GM23338 (cell line): Measurements from ENCODE around the gene SSH2. TPM values are rescaled to one million over a fixed set of nuclear protein-coding genes. Genes with fewer than 3 reads are reported as not detected.

ENCODE experiments used
- ATAC-seq: fragments of 200-7000 bp; cut with Tn5 transposase; 3 replicates; pipeline ENCODE4 v1.9.1; 2020
- DNase-seq: peaks from one replicate; pipeline ENCODE4 v3.0.0-alpha.2; 2015; ENCODE audit warnings: low spot score
- H2AFZ ChIP-seq: fragments of 200-600 bp; sonication (generic); 2 replicates; pipeline ENCODE4 v1.8.0; 2016; ENCODE audit warnings: antibody characterized with exemption, mild to moderate bottlenecking, moderate library complexity
- H3F3A ChIP-seq: fragments of 200-600 bp; sonication (generic); replicated peaks from 2 replicates; pipeline ENCODE4 v1.8.0; 2017; ENCODE audit warnings: antibody characterized with exemption, mixed run types, low read depth
- H3K27ac ChIP-seq: fragments of 200-600 bp; sonication (generic); 2 replicates; pipeline ENCODE4 v1.6.1; 2016; ENCODE audit warnings: low read depth
- H3K27me3 ChIP-seq: fragments of 200-600 bp; sonication (generic); 2 replicates; pipeline ENCODE4 v1.8.0; 2016; ENCODE audit warnings: mild to moderate bottlenecking, mixed run types, moderate library complexity; ENCODE audit not compliant: insufficient read depth
- H3K36me3 ChIP-seq: fragments of 200-600 bp; sonication (generic); 2 replicates; pipeline ENCODE4 v1.8.0; 2016; ENCODE audit warnings: mild to moderate bottlenecking; ENCODE audit not compliant: insufficient read depth
- H3K4me1 ChIP-seq: fragments of 200-600 bp; sonication (generic); 2 replicates; pipeline ENCODE4 v1.8.0; 2016; ENCODE audit warnings: mild to moderate bottlenecking, moderate library complexity; ENCODE audit not compliant: insufficient read depth
- H3K4me2 ChIP-seq: fragments of 200-600 bp; sonication (generic); 2 replicates; pipeline ENCODE4 v1.7.1; 2017; ENCODE audit warnings: mixed run types
- H3K4me3 ChIP-seq: fragments of 200-600 bp; sonication (generic); 2 replicates; pipeline ENCODE4 v1.6.1; 2016; ENCODE audit warnings: mixed run types
- H3K79me2 ChIP-seq: fragments of 200-600 bp; sonication (generic); replicated peaks from 2 replicates; pipeline ENCODE4 v1.8.0; 2017; ENCODE audit warnings: mild to moderate bottlenecking; ENCODE audit not compliant: insufficient read depth
- H3K9me2 ChIP-seq: fragments of 200-600 bp; sonication (generic); 2 replicates; pipeline ENCODE4 v1.8.0; 2017; ENCODE audit not compliant: insufficient read depth
- H4K20me1 ChIP-seq: fragments of 200-600 bp; sonication (generic); replicated peaks from 2 replicates; pipeline ENCODE4 v1.8.0; 2017; ENCODE audit warnings: mild to moderate bottlenecking; ENCODE audit not compliant: insufficient read depth
- H3K27ac Mint-ChIP-seq: 2 replicates; pipeline ENCODE4 v1.8.0; 2020; ENCODE audit warnings: inconsistent platforms, mild to moderate bottlenecking, moderate library complexity, mixed read lengths
- H3K27me3 Mint-ChIP-seq: 3 replicates; pipeline ENCODE4 v1.8.0; 2022; ENCODE audit warnings: low read depth, mild to moderate bottlenecking, moderate library complexity, mixed read lengths, inconsistent platforms; ENCODE audit not compliant: insufficient read depth, poor library complexity
- H3K36me3 Mint-ChIP-seq: 3 replicates; pipeline ENCODE4 v1.8.0; 2021; ENCODE audit warnings: low read depth, mild to moderate bottlenecking, inconsistent platforms, moderate library complexity, mixed read lengths
- H3K4me1 Mint-ChIP-seq: 3 replicates; pipeline ENCODE4 v1.8.0; 2020; ENCODE audit warnings: mild to moderate bottlenecking, inconsistent platforms, mixed read lengths
- H3K4me3 Mint-ChIP-seq: 3 replicates; pipeline ENCODE4 v1.8.0; 2021; ENCODE audit warnings: moderate library complexity, mild to moderate bottlenecking, inconsistent platforms, mixed read lengths
- H3K9me3 Mint-ChIP-seq: 3 replicates; pipeline ENCODE4 v1.8.0; 2020; ENCODE audit warnings: moderate library complexity, mild to moderate bottlenecking, inconsistent platforms, mixed read lengths
- CREB1 ChIP-seq: fragments of 250-450 bp; sonication (Bioruptor Pico); IDR thresholded peaks from 2 replicates; pipeline ENCODE4 v1.5.0; 2020; ENCODE audit warnings: low read depth, mild to moderate bottlenecking, moderate library complexity
- EZH2 ChIP-seq: fragments of 200-600 bp; sonication (generic); IDR thresholded peaks from one replicate; pipeline ENCODE4 v1.8.0; 2017; ENCODE audit warnings: antibody characterized with exemption, mild to moderate bottlenecking, low read depth; ENCODE audit not compliant: unreplicated experiment
- JUNB ChIP-seq: IDR thresholded peaks from one replicate; pipeline ENCODE4 v1.6.1; 2016; ENCODE audit warnings: antibody characterized with exemption; ENCODE audit not compliant: unreplicated experiment
- NANOG ChIP-seq: IDR thresholded peaks from 2 replicates; pipeline ENCODE4 v1.6.1; 2016; ENCODE audit warnings: antibody characterized with exemption, borderline replicate concordance
- POLR2AphosphoS5 ChIP-seq: IDR thresholded peaks from 2 replicates; pipeline ENCODE4 v1.6.1; 2016; ENCODE audit warnings: antibody characterized with exemption, low read depth
- STAT1 ChIP-seq: IDR thresholded peaks from one replicate; pipeline ENCODE4 v1.6.1; 2016; ENCODE audit warnings: antibody characterized with exemption; ENCODE audit not compliant: unreplicated experiment
- ZNF114 ChIP-seq: fragments of 250-450 bp; sonication (Bioruptor Pico); IDR thresholded peaks from 2 replicates; pipeline ENCODE4 v1.5.0; 2020; ENCODE audit warnings: mild to moderate bottlenecking, moderate library complexity
- ZNF331 ChIP-seq: fragments of 250-450 bp; sonication (Bioruptor Pico); IDR thresholded peaks from 2 replicates; pipeline ENCODE4 v1.5.0; 2020; ENCODE audit warnings: low read depth, mild to moderate bottlenecking, moderate library complexity
- polyA plus RNA-seq: library from polyadenylated mRNA; unstranded; fragments of >200 nt; fragmentation: Nextera tagmentation; extraction: Ambion mirVana; gene quantifications from 2 replicates; pipeline ENCODE4 v1.2.1, GENCODE V29; 2016
- total RNA-seq: library from RNA; depleted of rRNA; stranded (reverse); fragments of >200 nt; shearing (Covaris generic); gene quantifications from 2 replicates; pipeline ENCODE4 v1.2.3, GENCODE V29; 2014
- TF ChIP-seq, protein P1 (sequence below): fragments of 250-450 bp; sonication (Bioruptor Pico); IDR thresholded peaks from 2 replicates; pipeline ENCODE4 v1.5.0; 2020; ENCODE audit warnings: mild to moderate bottlenecking, moderate library complexity
- TF ChIP-seq, protein P2 (sequence below): IDR thresholded peaks from one replicate; pipeline ENCODE4 v1.6.1; 2018; ENCODE audit warnings: antibody characterized with exemption; ENCODE audit not compliant: unreplicated experiment
- TF ChIP-seq, protein P3 (sequence below), 2 experiments: fragments of 200-600 bp in 1 of 2; sonication (generic) in 1 of 2; conservative IDR thresholded peaks; 2 replicates each; pipeline versions ENCODE4 v1.5.1 to v1.6.1; 2016 to 2017; ENCODE audit warnings: antibody characterized with exemption in 2 of 2, low read depth in 2 of 2, mild to moderate bottlenecking in 2 of 2, moderate library complexity in 1 of 2

Gene SSH2
- total and polyA plus RNA-seq, 2 experiments from 2014 or later, result 9.9 to 12.1 TPM

DNA sequence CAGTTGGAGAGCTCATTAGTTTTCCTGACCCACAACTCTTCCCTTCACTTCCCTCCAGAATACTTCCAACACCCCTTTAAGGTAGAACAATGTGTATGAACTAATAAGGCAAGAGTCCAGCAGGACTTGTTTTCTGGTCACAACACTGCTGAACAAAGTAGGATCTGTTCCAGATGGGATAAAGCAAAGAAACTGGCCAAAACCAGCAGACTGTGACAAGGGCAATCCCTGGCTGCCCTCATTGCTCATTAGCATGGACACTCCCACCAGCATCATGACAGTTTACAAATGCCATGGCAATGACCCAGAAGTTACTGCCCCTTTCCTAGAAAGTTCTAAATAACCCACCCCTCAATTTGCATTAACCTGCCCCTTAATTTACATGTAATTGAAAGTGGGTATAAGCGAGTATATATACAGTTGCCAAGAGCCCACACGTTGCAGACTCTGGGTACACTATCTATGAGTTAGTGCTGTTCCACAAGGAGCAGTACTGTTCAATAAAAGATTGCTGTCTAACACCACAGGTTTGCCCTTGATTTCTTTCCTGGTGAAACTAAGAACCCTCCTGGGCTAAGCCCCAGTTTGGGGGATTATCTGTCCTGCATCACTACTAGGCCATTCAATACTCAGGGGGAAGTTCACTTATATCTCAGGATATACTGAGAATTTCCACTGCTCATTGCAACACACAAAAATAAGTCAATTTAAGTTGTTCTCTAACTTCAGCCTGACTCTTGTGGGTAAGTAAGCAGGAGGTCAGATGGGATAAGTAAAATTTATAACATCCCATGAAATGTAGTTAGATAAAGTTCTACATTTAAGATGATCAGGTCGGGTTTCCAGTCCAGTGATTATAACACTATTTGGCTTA, 82.3 kb downstream of the SSH2 start:
- H3K4me3 ChIP-seq, result no peak overlapping the region
- H3K4me3 Mint-ChIP-seq, result no peak overlapping the region
- ATAC-seq (peak; percentile 34; the same call in 1 of the 3 replicates), DNase-seq (peak; percentile 38)
- 0 out of 2 replicates have a peak, but pooled peaks cover 12% of the 10 kb centered on the region for H3K4me1 ChIP-seq
- H3K9me3 Mint-ChIP-seq, result no peaks in the 10 kb centered on the region
- H3F3A ChIP-seq, result no peaks in the 10 kb centered on the region
- no peaks in the 10 kb centered on the region for H3K36me3 Mint-ChIP-seq
- no peaks in the 10 kb centered on the region for H3K79me2 ChIP-seq
- no peaks in the 10 kb centered on the region for H3K9me2 ChIP-seq
- H3K4me1 Mint-ChIP-seq, result peaks cover 10% of the 10 kb centered on the region
- no peak overlapping the region for H3K27ac ChIP-seq
- H3K36me3 ChIP-seq, result no peaks in the 10 kb centered on the region
- no peaks in the 10 kb centered on the region for H3K27me3 ChIP-seq
- no peak overlapping the region for H3K4me2 ChIP-seq
- no peak for TF ChIP-seq ZNF114 (CRISPR knock-in tag)
- TF ChIP-seq, protein P1, sequence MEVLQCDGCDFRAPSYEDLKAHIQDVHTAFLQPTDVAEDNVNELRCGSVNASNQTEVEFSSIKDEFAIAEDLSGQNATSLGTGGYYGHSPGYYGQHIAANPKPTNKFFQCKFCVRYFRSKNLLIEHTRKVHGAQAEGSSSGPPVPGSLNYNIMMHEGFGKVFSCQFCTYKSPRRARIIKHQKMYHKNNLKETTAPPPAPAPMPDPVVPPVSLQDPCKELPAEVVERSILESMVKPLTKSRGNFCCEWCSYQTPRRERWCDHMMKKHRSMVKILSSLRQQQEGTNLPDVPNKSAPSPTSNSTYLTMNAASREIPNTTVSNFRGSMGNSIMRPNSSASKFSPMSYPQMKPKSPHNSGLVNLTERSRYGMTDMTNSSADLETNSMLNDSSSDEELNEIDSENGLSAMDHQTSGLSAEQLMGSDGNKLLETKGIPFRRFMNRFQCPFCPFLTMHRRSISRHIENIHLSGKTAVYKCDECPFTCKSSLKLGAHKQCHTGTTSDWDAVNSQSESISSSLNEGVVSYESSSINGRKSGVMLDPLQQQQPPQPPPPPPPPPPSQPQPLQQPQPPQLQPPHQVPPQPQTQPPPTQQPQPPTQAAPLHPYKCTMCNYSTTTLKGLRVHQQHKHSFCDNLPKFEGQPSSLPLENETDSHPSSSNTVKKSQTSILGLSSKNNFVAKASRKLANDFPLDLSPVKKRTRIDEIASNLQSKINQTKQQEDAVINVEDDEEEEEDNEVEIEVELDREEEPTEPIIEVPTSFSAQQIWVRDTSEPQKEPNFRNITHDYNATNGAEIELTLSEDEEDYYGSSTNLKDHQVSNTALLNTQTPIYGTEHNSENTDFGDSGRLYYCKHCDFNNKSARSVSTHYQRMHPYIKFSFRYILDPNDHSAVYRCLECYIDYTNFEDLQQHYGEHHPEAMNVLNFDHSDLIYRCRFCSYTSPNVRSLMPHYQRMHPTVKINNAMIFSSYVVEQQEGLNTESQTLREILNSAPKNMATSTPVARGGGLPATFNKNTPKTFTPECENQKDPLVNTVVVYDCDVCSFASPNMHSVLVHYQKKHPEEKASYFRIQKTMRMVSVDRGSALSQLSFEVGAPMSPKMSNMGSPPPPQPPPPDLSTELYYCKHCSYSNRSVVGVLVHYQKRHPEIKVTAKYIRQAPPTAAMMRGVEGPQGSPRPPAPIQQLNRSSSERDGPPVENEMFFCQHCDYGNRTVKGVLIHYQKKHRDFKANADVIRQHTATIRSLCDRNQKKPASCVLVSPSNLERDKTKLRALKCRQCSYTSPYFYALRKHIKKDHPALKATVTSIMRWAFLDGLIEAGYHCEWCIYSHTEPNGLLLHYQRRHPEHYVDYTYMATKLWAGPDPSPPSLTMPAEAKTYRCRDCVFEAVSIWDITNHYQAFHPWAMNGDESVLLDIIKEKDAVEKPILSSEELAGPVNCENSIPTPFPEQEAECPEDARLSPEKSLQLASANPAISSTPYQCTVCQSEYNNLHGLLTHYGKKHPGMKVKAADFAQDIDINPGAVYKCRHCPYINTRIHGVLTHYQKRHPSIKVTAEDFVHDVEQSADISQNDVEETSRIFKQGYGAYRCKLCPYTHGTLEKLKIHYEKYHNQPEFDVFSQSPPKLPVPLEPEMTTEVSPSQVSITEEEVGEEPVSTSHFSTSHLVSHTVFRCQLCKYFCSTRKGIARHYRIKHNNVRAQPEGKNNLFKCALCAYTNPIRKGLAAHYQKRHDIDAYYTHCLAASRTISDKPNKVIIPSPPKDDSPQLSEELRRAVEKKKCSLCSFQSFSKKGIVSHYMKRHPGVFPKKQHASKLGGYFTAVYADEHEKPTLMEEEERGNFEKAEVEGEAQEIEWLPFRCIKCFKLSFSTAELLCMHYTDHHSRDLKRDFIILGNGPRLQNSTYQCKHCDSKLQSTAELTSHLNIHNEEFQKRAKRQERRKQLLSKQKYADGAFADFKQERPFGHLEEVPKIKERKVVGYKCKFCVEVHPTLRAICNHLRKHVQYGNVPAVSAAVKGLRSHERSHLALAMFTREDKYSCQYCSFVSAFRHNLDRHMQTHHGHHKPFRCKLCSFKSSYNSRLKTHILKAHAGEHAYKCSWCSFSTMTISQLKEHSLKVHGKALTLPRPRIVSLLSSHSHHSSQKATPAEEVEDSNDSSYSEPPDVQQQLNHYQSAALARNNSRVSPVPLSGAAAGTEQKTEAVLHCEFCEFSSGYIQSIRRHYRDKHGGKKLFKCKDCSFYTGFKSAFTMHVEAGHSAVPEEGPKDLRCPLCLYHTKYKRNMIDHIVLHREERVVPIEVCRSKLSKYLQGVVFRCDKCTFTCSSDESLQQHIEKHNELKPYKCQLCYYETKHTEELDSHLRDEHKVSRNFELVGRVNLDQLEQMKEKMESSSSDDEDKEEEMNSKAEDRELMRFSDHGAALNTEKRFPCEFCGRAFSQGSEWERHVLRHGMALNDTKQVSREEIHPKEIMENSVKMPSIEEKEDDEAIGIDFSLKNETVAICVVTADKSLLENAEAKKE, result no peak
- no peak for TF ChIP-seq POLR2AphosphoS5
- TF ChIP-seq ZNF331 (CRISPR knock-in tag), result no peak
- TF ChIP-seq CREB1 (CRISPR knock-in tag), result no peak
- no peak for TF ChIP-seq JUNB
- TF ChIP-seq, protein P2, sequence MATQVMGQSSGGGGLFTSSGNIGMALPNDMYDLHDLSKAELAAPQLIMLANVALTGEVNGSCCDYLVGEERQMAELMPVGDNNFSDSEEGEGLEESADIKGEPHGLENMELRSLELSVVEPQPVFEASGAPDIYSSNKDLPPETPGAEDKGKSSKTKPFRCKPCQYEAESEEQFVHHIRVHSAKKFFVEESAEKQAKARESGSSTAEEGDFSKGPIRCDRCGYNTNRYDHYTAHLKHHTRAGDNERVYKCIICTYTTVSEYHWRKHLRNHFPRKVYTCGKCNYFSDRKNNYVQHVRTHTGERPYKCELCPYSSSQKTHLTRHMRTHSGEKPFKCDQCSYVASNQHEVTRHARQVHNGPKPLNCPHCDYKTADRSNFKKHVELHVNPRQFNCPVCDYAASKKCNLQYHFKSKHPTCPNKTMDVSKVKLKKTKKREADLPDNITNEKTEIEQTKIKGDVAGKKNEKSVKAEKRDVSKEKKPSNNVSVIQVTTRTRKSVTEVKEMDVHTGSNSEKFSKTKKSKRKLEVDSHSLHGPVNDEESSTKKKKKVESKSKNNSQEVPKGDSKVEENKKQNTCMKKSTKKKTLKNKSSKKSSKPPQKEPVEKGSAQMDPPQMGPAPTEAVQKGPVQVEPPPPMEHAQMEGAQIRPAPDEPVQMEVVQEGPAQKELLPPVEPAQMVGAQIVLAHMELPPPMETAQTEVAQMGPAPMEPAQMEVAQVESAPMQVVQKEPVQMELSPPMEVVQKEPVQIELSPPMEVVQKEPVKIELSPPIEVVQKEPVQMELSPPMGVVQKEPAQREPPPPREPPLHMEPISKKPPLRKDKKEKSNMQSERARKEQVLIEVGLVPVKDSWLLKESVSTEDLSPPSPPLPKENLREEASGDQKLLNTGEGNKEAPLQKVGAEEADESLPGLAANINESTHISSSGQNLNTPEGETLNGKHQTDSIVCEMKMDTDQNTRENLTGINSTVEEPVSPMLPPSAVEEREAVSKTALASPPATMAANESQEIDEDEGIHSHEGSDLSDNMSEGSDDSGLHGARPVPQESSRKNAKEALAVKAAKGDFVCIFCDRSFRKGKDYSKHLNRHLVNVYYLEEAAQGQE, result no peak
- no peak for TF ChIP-seq NANOG
- TF ChIP-seq EZH2, result no peak
- TF ChIP-seq, protein P3, sequence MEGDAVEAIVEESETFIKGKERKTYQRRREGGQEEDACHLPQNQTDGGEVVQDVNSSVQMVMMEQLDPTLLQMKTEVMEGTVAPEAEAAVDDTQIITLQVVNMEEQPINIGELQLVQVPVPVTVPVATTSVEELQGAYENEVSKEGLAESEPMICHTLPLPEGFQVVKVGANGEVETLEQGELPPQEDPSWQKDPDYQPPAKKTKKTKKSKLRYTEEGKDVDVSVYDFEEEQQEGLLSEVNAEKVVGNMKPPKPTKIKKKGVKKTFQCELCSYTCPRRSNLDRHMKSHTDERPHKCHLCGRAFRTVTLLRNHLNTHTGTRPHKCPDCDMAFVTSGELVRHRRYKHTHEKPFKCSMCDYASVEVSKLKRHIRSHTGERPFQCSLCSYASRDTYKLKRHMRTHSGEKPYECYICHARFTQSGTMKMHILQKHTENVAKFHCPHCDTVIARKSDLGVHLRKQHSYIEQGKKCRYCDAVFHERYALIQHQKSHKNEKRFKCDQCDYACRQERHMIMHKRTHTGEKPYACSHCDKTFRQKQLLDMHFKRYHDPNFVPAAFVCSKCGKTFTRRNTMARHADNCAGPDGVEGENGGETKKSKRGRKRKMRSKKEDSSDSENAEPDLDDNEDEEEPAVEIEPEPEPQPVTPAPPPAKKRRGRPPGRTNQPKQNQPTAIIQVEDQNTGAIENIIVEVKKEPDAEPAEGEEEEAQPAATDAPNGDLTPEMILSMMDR (conservative IDR thresholded peaks at IDR 0.05; ENCODE audit: low read depth in 2 of 2), result no peak
- no peak for TF ChIP-seq STAT1
- H3K27me3 Mint-ChIP-seq, result peaks cover 4% of the 10 kb centered on the region
- H4K20me1 ChIP-seq, result no peaks in the 10 kb centered on the region
- no peak overlapping the region for H2AFZ ChIP-seq
- H3K27ac Mint-ChIP-seq, result no peak overlapping the region
